GM12878 (cell line): ENCODE measurements around the gene TMEM88. TPM values are rescaled to one million over a fixed set of nuclear protein-coding genes. Genes with fewer than 3 reads are reported as not detected.
A peak's percentile ranks its signal among the peaks of the same experiment; 100 is the strongest.

ENCODE experiments used
- ATAC-seq: fragments of 200-7000 bp; cut with Tn5 transposase; 3 replicates; pipeline ENCODE4 v1.9.1; 2020; ENCODE audit warnings: mild to moderate bottlenecking, moderate library complexity
- BruUV-seq: library from RNA; stranded (reverse); fragments of 400-500 nt; replicated peaks from 2 replicates; lab custom pipeline; 2021; lab: Mats Ljungman, UMichigan
- CTCF ChIA-PET: fragments of 300-600 bp; sonication (Branson Sonifier 250); formaldehyde crosslinking; extraction: SDS; loops from one replicate; lab custom pipeline; 2021; ENCODE audit warnings: inconsistent platforms; lab: Yijun Ruan, JAX
- POLR2A ChIA-PET: fragments of 350-600 bp; formaldehyde crosslinking; extraction: SDS; loops from one replicate; lab custom pipeline; 2021; ENCODE audit warnings: inconsistent platforms; lab: Charles Lee
- RAD21 ChIA-PET: fragments of 300-600 bp; sonication (Branson Sonifier 250); formaldehyde crosslinking; loops from one replicate; lab custom pipeline; 2023; ENCODE audit warnings: antibody characterized with exemption; ENCODE audit not compliant: unreplicated experiment; lab: Charles Lee
- SMC1A ChIA-PET: fragments of 300-600 bp; sonication (Branson Sonifier 250); formaldehyde crosslinking; loops from one replicate; lab custom pipeline; 2023; ENCODE audit not compliant: unreplicated experiment, uncharacterized antibody; lab: Charles Lee
- DNase-seq: peaks from one replicate; pipeline ENCODE4 v3.0.0-alpha.2; 2011; ENCODE audit warnings: low read depth, low spot score
- FAIRE-seq: peaks from 3 replicates; lab custom pipeline; 2011; peaks lifted over from hg19 to GRCh38; lab: Jason Lieb, UNC
- H2AFZ ChIP-seq: 2 replicates; pipeline ENCODE4 v1.6.0; 2011; ENCODE audit warnings: low read depth, low read length, control low read depth; ENCODE audit not compliant: control insufficient read depth
- H3K27ac ChIP-seq: 2 replicates; pipeline ENCODE4 v1.5.1; 2011; ENCODE audit warnings: control low read depth; ENCODE audit not compliant: control insufficient read depth, insufficient read depth
- H3K27me3 ChIP-seq, 2 experiments: replicated peaks in 1 of 2; 2 replicates each; pipeline versions ENCODE4 v1.6.0 to v1.6.1; 2011; ENCODE audit warnings: low read length in 1 of 2; ENCODE audit not compliant: control insufficient read depth in 2 of 2, insufficient read depth in 2 of 2
- H3K36me3 ChIP-seq, 2 experiments: 2 replicates each; pipeline ENCODE4 v1.5.1; 2011; ENCODE audit warnings: low read length in 1 of 2; ENCODE audit not compliant: control insufficient read depth in 2 of 2, insufficient read depth in 2 of 2
- H3K4me1 ChIP-seq: 2 replicates; pipeline ENCODE4 v1.6.1; 2011; ENCODE audit warnings: mild to moderate bottlenecking, low read length, moderate library complexity, mixed read lengths; ENCODE audit not compliant: control insufficient read depth, insufficient read depth
- H3K4me2 ChIP-seq: 2 replicates; pipeline ENCODE4 v1.6.0; 2011; ENCODE audit warnings: control low read depth; ENCODE audit not compliant: control insufficient read depth, insufficient read depth
- H3K4me3 ChIP-seq: fragments of 200-600 bp; sonication (generic); 2 replicates; pipeline ENCODE4 v1.5.1; 2016
- H3K79me2 ChIP-seq: 2 replicates; pipeline ENCODE4 v1.6.0; 2011; ENCODE audit warnings: low read length; ENCODE audit not compliant: control insufficient read depth, insufficient read depth
- H3K9ac ChIP-seq: 2 replicates; pipeline ENCODE4 v1.8.0; 2011; ENCODE audit warnings: low read length, control low read depth, mixed read lengths; ENCODE audit not compliant: control insufficient read depth, insufficient read depth
- H3K9me3 ChIP-seq: replicated peaks from 3 replicates; pipeline ENCODE4 v1.5.1; 2011; ENCODE audit warnings: mild to moderate bottlenecking, low read length; ENCODE audit not compliant: control insufficient read depth, insufficient read depth
- H4K20me1 ChIP-seq: 2 replicates; pipeline ENCODE4 v1.6.0; 2011; ENCODE audit not compliant: control insufficient read depth, insufficient read depth
- EP300 ChIP-seq, 2 experiments: fragments of 150-350 bp in 1 of 2; IDR thresholded peaks; 2 replicates each; pipeline ENCODE4 v1.6.1; 2011 to 2012; ENCODE audit warnings: low read depth in 2 of 2, low read length in 2 of 2, borderline replicate concordance in 1 of 2, improper control_type of control experiment in 1 of 2, inconsistent platforms in 1 of 2; ENCODE audit not compliant: control insufficient read depth in 1 of 2
- FOS ChIP-seq: IDR thresholded peaks from 3 replicates; pipeline ENCODE4 v1.6.1; 2011; ENCODE audit warnings: borderline replicate concordance; ENCODE audit not compliant: insufficient read length; ENCODE audit errors: extremely low read depth
- KDM1A ChIP-seq: fragments of 200-600 bp; sonication (generic); IDR thresholded peaks from 2 replicates; pipeline ENCODE4 v1.6.1; 2016; ENCODE audit warnings: borderline replicate concordance
- PAX8 ChIP-seq: fragments of 450-650 bp; IDR thresholded peaks from 2 replicates; pipeline ENCODE4 v1.6.1; 2017; ENCODE audit warnings: mild to moderate bottlenecking, moderate library complexity
- PML ChIP-seq: IDR thresholded peaks from 2 replicates; pipeline ENCODE4 v1.6.1; 2012; ENCODE audit warnings: low read length, inconsistent platforms
- SMAD1 ChIP-seq: fragments of 450-650 bp; IDR thresholded peaks from 2 replicates; pipeline ENCODE4 v1.6.1; 2018; ENCODE audit warnings: mild to moderate bottlenecking, low read depth; ENCODE audit not compliant: partially characterized antibody
- SPI1 ChIP-seq: IDR thresholded peaks from 2 replicates; pipeline ENCODE4 v1.6.1; 2011; ENCODE audit warnings: low read depth, mild to moderate bottlenecking, low read length, moderate library complexity, borderline replicate concordance; ENCODE audit not compliant: insufficient read depth
- STAT3 ChIP-seq: IDR thresholded peaks from 2 replicates; pipeline ENCODE4 v1.6.1; 2011; ENCODE audit warnings: low read depth, low read length, improper control_type of control experiment
- SUPT20H ChIP-seq: IDR thresholded peaks from 2 replicates; pipeline ENCODE4 v1.6.1; 2011; ENCODE audit warnings: low read depth, mild to moderate bottlenecking, low read length, moderate library complexity, borderline replicate concordance; ENCODE audit not compliant: control insufficient read depth
- TARDBP ChIP-seq: IDR thresholded peaks from 2 replicates; pipeline ENCODE4 v1.6.1; 2016; ENCODE audit warnings: borderline replicate concordance
- TBL1XR1 ChIP-seq: IDR thresholded peaks from 2 replicates; pipeline ENCODE4 v1.6.1; 2012; ENCODE audit warnings: low read depth, low read length, improper control_type of control experiment
- TCF7 ChIP-seq: IDR thresholded peaks from 2 replicates; pipeline ENCODE4 v1.6.1; 2014; ENCODE audit warnings: antibody characterized with exemption, borderline replicate concordance
- WGBS: methylation state at CpG from one replicate; pipeline ENCODE4 v1.1.6; 2016; ENCODE audit warnings: low lambda C conversion rate; ENCODE audit not compliant: insufficient replicate concordance, insufficient coverage; ENCODE audit errors: missing lambda C conversion rate; 5-methylcytosine and 5-hydroxymethylcytosine counted together
- in situ Hi-C: fragments of 300-500 bp; cut with MboI; formaldehyde crosslinking; loops from 9 replicates; pipeline ENCODE4 v1.14.3; 2018; ENCODE audit warnings: mixed read lengths
- intact Hi-C: fragments of 100-400 bp; cut with micrococcal nuclease; formaldehyde crosslinking; loops from one replicate; pipeline ENCODE4 v1.14.2; 2022; ENCODE audit not compliant: unreplicated experiment
- polyA plus RNA-seq, 11 experiments: library from polyadenylated mRNA; depleted of rRNA in 4 of 11; unstranded in 6 of 11; stranded (reverse) in 5 of 11; fragments of >200 nt; fragmentation: Nextera tagmentation in 4 of 11; fragmentation: Illumina TruSeq in 1 of 11; extraction: Ambion mirVana in 4 of 11; extraction: Trizol in 1 of 11; gene quantifications; 1 replicate in 1 of 11; 2 replicates in 10 of 11; pipeline versions ENCODE4 v1.2.1 to v1.2.3, GENCODE V29; 2011 to 2016; ENCODE audit warnings: inconsistent platforms in 2 of 11, missing spikeins in 2 of 11, low read depth in 1 of 11
- total RNA-seq, 4 experiments: library from RNA; depleted of rRNA in 3 of 4; stranded (reverse); fragments of >200 nt in 3 of 4; fragmentation: Illumina TruSeq in 1 of 4; extraction: Trizol in 1 of 4; gene quantifications; 2 replicates each; pipeline versions ENCODE4 v1.2.1 to v1.2.3, GENCODE V29; 2013 to 2021
- TF ChIP-seq, protein P1 (sequence below): IDR thresholded peaks from 2 replicates; pipeline ENCODE4 v1.6.1; 2012; ENCODE audit warnings: mild to moderate bottlenecking, low read depth, low read length
- TF ChIP-seq, protein P2 (sequence below): fragments of 450-650 bp; IDR thresholded peaks from 2 replicates; pipeline ENCODE4 v1.6.1; 2014; ENCODE audit warnings: mild to moderate bottlenecking
- TF ChIP-seq, protein P3 (sequence below): fragments of 450-650 bp; IDR thresholded peaks from 2 replicates; pipeline ENCODE4 v1.6.1; 2017; ENCODE audit warnings: antibody characterized with exemption, mild to moderate bottlenecking, moderate library complexity

The TMEM88 gene
- total and polyA plus RNA-seq, 10 of the 15 experiments (the other 5 are each of a cell fraction or from before 2014, with no cell fraction given): 0.21 to 2.2 (median 0.62) TPM; not detected in 5

DNA sequence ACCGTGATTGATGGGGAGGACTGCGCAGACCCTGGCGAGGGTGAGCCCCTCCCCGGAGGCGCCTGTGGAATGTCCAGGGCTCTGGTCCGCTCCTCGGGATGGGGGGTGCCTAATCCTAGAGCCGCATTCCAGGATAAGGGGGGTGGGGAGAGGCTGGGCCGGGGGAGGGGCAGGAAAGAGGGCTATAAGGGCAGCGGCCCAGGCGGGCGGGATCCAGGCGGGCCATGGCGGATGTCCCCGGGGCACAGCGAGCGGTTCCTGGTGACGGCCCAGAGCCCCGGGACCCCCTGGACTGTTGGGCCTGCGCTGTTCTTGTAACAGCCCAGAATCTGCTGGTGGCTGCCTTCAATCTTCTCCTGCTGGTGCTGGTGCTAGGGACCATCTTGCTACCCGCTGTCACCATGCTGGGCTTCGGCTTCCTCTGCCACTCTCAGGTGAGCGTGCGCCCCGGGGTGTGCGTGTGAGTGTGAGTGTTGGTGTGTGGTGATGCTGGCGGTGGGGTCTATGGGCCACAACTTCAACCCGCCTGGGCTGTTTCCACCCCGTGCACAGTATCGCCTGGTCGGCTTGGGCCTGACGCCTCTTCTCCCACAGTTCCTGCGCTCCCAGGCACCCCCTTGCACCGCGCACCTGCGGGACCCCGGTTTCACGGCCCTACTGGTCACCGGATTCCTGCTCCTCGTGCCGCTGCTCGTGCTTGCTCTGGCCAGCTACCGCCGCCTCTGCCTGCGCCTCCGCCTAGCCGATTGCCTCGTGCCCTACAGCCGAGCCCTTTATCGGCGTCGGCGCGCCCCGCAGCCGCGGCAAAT, at the start of gene TMEM88 (continued):
- TF ChIP-seq, protein P1, sequence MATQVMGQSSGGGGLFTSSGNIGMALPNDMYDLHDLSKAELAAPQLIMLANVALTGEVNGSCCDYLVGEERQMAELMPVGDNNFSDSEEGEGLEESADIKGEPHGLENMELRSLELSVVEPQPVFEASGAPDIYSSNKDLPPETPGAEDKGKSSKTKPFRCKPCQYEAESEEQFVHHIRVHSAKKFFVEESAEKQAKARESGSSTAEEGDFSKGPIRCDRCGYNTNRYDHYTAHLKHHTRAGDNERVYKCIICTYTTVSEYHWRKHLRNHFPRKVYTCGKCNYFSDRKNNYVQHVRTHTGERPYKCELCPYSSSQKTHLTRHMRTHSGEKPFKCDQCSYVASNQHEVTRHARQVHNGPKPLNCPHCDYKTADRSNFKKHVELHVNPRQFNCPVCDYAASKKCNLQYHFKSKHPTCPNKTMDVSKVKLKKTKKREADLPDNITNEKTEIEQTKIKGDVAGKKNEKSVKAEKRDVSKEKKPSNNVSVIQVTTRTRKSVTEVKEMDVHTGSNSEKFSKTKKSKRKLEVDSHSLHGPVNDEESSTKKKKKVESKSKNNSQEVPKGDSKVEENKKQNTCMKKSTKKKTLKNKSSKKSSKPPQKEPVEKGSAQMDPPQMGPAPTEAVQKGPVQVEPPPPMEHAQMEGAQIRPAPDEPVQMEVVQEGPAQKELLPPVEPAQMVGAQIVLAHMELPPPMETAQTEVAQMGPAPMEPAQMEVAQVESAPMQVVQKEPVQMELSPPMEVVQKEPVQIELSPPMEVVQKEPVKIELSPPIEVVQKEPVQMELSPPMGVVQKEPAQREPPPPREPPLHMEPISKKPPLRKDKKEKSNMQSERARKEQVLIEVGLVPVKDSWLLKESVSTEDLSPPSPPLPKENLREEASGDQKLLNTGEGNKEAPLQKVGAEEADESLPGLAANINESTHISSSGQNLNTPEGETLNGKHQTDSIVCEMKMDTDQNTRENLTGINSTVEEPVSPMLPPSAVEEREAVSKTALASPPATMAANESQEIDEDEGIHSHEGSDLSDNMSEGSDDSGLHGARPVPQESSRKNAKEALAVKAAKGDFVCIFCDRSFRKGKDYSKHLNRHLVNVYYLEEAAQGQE: no peak
- TF ChIP-seq SPI1: no peak
- TF ChIP-seq SMAD1: no peak
- no peak for TF ChIP-seq PAX8
- 0 out of 2 replicates have a peak, but pooled peaks have one; percentile 32 for TF ChIP-seq PML
- TF ChIP-seq TARDBP: 0 out of 2 replicates have a peak, but pooled peaks have one; percentile 22
- TF ChIP-seq, all 136 proteins: peak for 2

DNA sequence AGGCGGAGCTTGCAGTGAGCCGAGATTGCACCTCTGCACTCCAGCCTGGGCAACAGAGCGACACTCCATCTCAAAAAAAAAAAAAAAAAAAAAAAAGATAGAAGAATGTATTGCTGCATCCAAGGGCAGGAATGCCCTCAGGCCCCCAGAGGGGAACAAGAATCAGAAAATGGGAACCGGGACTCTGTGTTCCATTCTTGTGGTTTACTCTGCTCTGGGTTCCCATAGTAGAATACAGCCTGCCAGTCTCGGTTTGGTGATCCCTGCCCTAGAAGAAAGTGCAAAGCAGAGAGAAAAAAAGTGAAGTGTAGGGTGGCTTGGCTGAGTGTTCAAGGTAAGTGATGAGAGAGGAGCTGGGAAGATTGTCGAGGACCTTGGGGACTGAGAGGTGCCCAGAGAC, 48.3 kb upstream of the TMEM88 start:
- H4K20me1 ChIP-seq: no peaks in the 10 kb centered on the region
- no peaks in the 10 kb centered on the region; the same call in 2 of the 3 replicates for H3K9me3 ChIP-seq
- no peak for FAIRE-seq
- no peaks in the 10 kb centered on the region for H3K4me1 ChIP-seq
- in situ Hi-C loops (no loop called here), intact Hi-C loops (no loop called here)
- no peak overlapping the region for H2AFZ ChIP-seq
- H3K4me2 ChIP-seq: no peak overlapping the region
- ATAC-seq: no peak
- SMC1A ChIA-PET: no interaction called here
- CTCF ChIA-PET: no interaction called here
- no peak for DNase-seq
- no peak overlapping the region for H3K9ac ChIP-seq
- 6% methylated on average over 5 of the region's 6 CpGs for WGBS
- BruUV-seq: no TSS peak
- H3K4me3 ChIP-seq: no peak overlapping the region
- POLR2A ChIA-PET: no interaction called here
- H3K27ac ChIP-seq: no peak overlapping the region
- no peaks in the 10 kb centered on the region for H3K79me2 ChIP-seq
- H3K27me3 ChIP-seq: no peaks in the 10 kb centered on the region
- H3K36me3 ChIP-seq: no peaks in the 10 kb centered on the region
- RAD21 ChIA-PET: no interaction called here
- TF ChIP-seq SUPT20H (no peak), STAT3 (no peak), TCF7 (no peak), TBL1XR1 (no peak), FOS (no peak), EP300 (IDR thresholded peaks at IDR 0.05; ENCODE audit: borderline replicate concordance in 1 of 2, control insufficient read depth in 1 of 2, low read depth in 2 of 2, low read length in 2 of 2) (no peak), KDM1A (no peak)
- TF ChIP-seq, protein P2, sequence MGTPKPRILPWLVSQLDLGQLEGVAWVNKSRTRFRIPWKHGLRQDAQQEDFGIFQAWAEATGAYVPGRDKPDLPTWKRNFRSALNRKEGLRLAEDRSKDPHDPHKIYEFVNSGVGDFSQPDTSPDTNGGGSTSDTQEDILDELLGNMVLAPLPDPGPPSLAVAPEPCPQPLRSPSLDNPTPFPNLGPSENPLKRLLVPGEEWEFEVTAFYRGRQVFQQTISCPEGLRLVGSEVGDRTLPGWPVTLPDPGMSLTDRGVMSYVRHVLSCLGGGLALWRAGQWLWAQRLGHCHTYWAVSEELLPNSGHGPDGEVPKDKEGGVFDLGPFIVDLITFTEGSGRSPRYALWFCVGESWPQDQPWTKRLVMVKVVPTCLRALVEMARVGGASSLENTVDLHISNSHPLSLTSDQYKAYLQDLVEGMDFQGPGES: no peak
- TF ChIP-seq, protein P3, sequence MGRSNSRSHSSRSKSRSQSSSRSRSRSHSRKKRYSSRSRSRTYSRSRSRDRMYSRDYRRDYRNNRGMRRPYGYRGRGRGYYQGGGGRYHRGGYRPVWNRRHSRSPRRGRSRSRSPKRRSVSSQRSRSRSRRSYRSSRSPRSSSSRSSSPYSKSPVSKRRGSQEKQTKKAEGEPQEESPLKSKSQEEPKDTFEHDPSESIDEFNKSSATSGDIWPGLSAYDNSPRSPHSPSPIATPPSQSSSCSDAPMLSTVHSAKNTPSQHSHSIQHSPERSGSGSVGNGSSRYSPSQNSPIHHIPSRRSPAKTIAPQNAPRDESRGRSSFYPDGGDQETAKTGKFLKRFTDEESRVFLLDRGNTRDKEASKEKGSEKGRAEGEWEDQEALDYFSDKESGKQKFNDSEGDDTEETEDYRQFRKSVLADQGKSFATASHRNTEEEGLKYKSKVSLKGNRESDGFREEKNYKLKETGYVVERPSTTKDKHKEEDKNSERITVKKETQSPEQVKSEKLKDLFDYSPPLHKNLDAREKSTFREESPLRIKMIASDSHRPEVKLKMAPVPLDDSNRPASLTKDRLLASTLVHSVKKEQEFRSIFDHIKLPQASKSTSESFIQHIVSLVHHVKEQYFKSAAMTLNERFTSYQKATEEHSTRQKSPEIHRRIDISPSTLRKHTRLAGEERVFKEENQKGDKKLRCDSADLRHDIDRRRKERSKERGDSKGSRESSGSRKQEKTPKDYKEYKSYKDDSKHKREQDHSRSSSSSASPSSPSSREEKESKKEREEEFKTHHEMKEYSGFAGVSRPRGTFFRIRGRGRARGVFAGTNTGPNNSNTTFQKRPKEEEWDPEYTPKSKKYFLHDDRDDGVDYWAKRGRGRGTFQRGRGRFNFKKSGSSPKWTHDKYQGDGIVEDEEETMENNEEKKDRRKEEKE: no peak
